Loucy (cell line): ENCODE results near the gene TMEM106A.

ENCODE experiments used
- CTCF ChIP-seq: fragments of 200-600 bp; sonication (generic); conservative IDR thresholded peaks from 2 replicates; pipeline ENCODE4 v1.5.1; 2014; ENCODE audit warnings: mild to moderate bottlenecking, antibody characterized with exemption, low read length
- EZH2phosphoT487 ChIP-seq: fragments of 200-600 bp; IDR thresholded peaks from 2 replicates; pipeline ENCODE4 v1.6.1; 2018; ENCODE audit warnings: antibody characterized with exemption, mild to moderate bottlenecking, moderate library complexity, borderline replicate concordance

- TF ChIP-seq CTCF (no peak), EZH2phosphoT487 (no peak)
Observed at GRCh38 chr17:43220511-43221125, 8.9 kb downstream of the TMEM106A start.
